ENCODE results near the gene ABCA6.

Gene ABCA6

GRCh38 chr17:69050999-69051775 lies 90.5 kb downstream of the ABCA6 start:
- no peaks in the 10 kb centered on the region for H3K36me3 ChIP-seq (ENCODE audit: control insufficient read depth, insufficient read depth, low read length)
- no peak overlapping the region for H3K9ac ChIP-seq (ENCODE audit: low read length)
- no peaks in the 10 kb centered on the region for H3K9me3 ChIP-seq (ENCODE audit: control insufficient read depth, low read length)
- H3K27me3 ChIP-seq (ENCODE audit: control insufficient read depth, insufficient read depth, low read length) = no peaks in the 10 kb centered on the region
- H3K4me3 ChIP-seq (ENCODE audit: low read length) = no peak overlapping the region
- H3K4me1 ChIP-seq (ENCODE audit: control insufficient read depth, insufficient read depth, low read length) = peaks cover 23% of the 10 kb centered on the region

- Histone ChIP-seq H3K9ac (ENCODE audit: low read length) (no peak overlapping the region), H3K27me3 (ENCODE audit: control insufficient read depth, insufficient read depth, low read length) (no peaks in the 10 kb centered on the region), H3K9me3 (ENCODE audit: control insufficient read depth, low read length) (no peaks in the 10 kb centered on the region), H3K36me3 (ENCODE audit: control insufficient read depth, insufficient read depth, low read length) (no peaks in the 10 kb centered on the region), H3K4me1 (ENCODE audit: control insufficient read depth, insufficient read depth, low read length) (peaks cover 23% of the 10 kb centered on the region), H3K4me3 (ENCODE audit: low read length) (no peak overlapping the region)
Observed at GRCh38 chr17:69048634-69049033, 93.1 kb downstream of the ABCA6 start.

- H3K36me3 ChIP-seq (ENCODE audit: control insufficient read depth, insufficient read depth, low read length) = no peaks in the 10 kb centered on the region
- no peak overlapping the region for H3K9ac ChIP-seq (ENCODE audit: low read length)
- no peak overlapping the region for H3K4me3 ChIP-seq (ENCODE audit: low read length)
- no peaks in the 10 kb centered on the region for H3K9me3 ChIP-seq (ENCODE audit: control insufficient read depth, low read length)
- H3K4me1 ChIP-seq (ENCODE audit: control insufficient read depth, insufficient read depth, low read length) = peaks cover 23% of the 10 kb centered on the region
- no peaks in the 10 kb centered on the region for H3K27me3 ChIP-seq (ENCODE audit: control insufficient read depth, insufficient read depth, low read length)
Observed at GRCh38 chr17:69047368-69048263, 94.1 kb downstream of the ABCA6 start.

GRCh38 chr17:69046121-69046807 lies 95.4 kb downstream of the ABCA6 start:
- Histone ChIP-seq H3K27me3 (ENCODE audit: control insufficient read depth, insufficient read depth, low read length) (no peaks in the 10 kb centered on the region), H3K4me1 (ENCODE audit: control insufficient read depth, insufficient read depth, low read length) (peaks cover 31% of the 10 kb centered on the region), H3K4me3 (ENCODE audit: low read length) (no peak overlapping the region), H3K36me3 (ENCODE audit: control insufficient read depth, insufficient read depth, low read length) (no peaks in the 10 kb centered on the region), H3K9me3 (ENCODE audit: control insufficient read depth, low read length) (no peaks in the 10 kb centered on the region), H3K9ac (ENCODE audit: low read length) (no peak overlapping the region)

- H3K36me3 ChIP-seq (ENCODE audit: control insufficient read depth, insufficient read depth, low read length) = no peaks in the 10 kb centered on the region
- no peaks in the 10 kb centered on the region for H3K27me3 ChIP-seq (ENCODE audit: control insufficient read depth, insufficient read depth, low read length)
Observed at GRCh38 chr17:69045646-69046045, 96.0 kb downstream of the ABCA6 start.

GRCh38 chr17:69044371-69044770 lies 97.3 kb downstream of the ABCA6 start:
- Histone ChIP-seq H3K27me3 (ENCODE audit: control insufficient read depth, insufficient read depth, low read length) (no peaks in the 10 kb centered on the region), H3K9ac (ENCODE audit: low read length) (no peak overlapping the region), H3K4me3 (ENCODE audit: low read length) (no peak overlapping the region), H3K9me3 (ENCODE audit: control insufficient read depth, low read length) (no peaks in the 10 kb centered on the region), H3K36me3 (ENCODE audit: control insufficient read depth, insufficient read depth, low read length) (no peaks in the 10 kb centered on the region), H3K4me1 (ENCODE audit: control insufficient read depth, insufficient read depth, low read length) (peaks cover 31% of the 10 kb centered on the region)

More at GRCh38 chr17:69045646-69046045, 96.0 kb downstream of the ABCA6 start:
- Histone ChIP-seq H3K9me3 (ENCODE audit: control insufficient read depth, low read length) (no peaks in the 10 kb centered on the region), H3K4me3 (ENCODE audit: low read length) (no peak overlapping the region), H3K9ac (ENCODE audit: low read length) (no peak overlapping the region), H3K4me1 (ENCODE audit: control insufficient read depth, insufficient read depth, low read length) (peaks cover 31% of the 10 kb centered on the region)

- Histone ChIP-seq H3K36me3 (ENCODE audit: control insufficient read depth, insufficient read depth, low read length) (no peaks in the 10 kb centered on the region), H3K9me3 (ENCODE audit: control insufficient read depth, low read length) (no peaks in the 10 kb centered on the region), H3K9ac (ENCODE audit: low read length) (no peak overlapping the region), H3K4me3 (ENCODE audit: low read length) (no peak overlapping the region), H3K4me1 (ENCODE audit: control insufficient read depth, insufficient read depth, low read length) (peaks cover 20% of the 10 kb centered on the region), H3K27me3 (ENCODE audit: control insufficient read depth, insufficient read depth, low read length) (no peaks in the 10 kb centered on the region)
Observed at GRCh38 chr17:69043098-69043734, 98.5 kb downstream of the ABCA6 start.

- no peaks in the 10 kb centered on the region for H3K9me3 ChIP-seq (ENCODE audit: control insufficient read depth, low read length)
- no peak overlapping the region for H3K4me3 ChIP-seq (ENCODE audit: low read length)
- H3K27me3 ChIP-seq (ENCODE audit: control insufficient read depth, insufficient read depth, low read length) = no peaks in the 10 kb centered on the region
- H3K36me3 ChIP-seq (ENCODE audit: control insufficient read depth, insufficient read depth, low read length) = no peaks in the 10 kb centered on the region
- peaks cover 13% of the 10 kb centered on the region for H3K4me1 ChIP-seq (ENCODE audit: control insufficient read depth, insufficient read depth, low read length)
- H3K9ac ChIP-seq (ENCODE audit: low read length) = no peak overlapping the region
Observed at GRCh38 chr17:69042308-69042707, 99.4 kb downstream of the ABCA6 start.

GRCh38 chr17:69031839-69032238 lies 109.9 kb downstream of the ABCA6 start:
- Histone ChIP-seq H3K27me3 (ENCODE audit: control insufficient read depth, insufficient read depth, low read length) (no peaks in the 10 kb centered on the region), H3K9me3 (ENCODE audit: control insufficient read depth, low read length) (no peaks in the 10 kb centered on the region), H3K36me3 (ENCODE audit: control insufficient read depth, insufficient read depth, low read length) (no peaks in the 10 kb centered on the region), H3K4me3 (ENCODE audit: low read length) (no peak overlapping the region), H3K4me1 (ENCODE audit: control insufficient read depth, insufficient read depth, low read length) (peaks cover 4% of the 10 kb centered on the region), H3K9ac (ENCODE audit: low read length) (no peak overlapping the region)

- no peaks in the 10 kb centered on the region for H3K9me3 ChIP-seq (ENCODE audit: control insufficient read depth, low read length)
- H3K36me3 ChIP-seq (ENCODE audit: control insufficient read depth, insufficient read depth, low read length) = no peaks in the 10 kb centered on the region
- no peak overlapping the region for H3K4me3 ChIP-seq (ENCODE audit: low read length)
- H3K4me1 ChIP-seq (ENCODE audit: control insufficient read depth, insufficient read depth, low read length) = peaks cover 4% of the 10 kb centered on the region
- H3K9ac ChIP-seq (ENCODE audit: low read length) = no peak overlapping the region
- H3K27me3 ChIP-seq (ENCODE audit: control insufficient read depth, insufficient read depth, low read length) = no peaks in the 10 kb centered on the region
Observed at GRCh38 chr17:69030169-69030568, 111.5 kb downstream of the ABCA6 start.
